NCI-H510A treated with DMSO at 0.1 percent for 48 hours (cell line): Measurements from ENCODE around the gene MEX3D.

Experiments used
- DNase-seq: peaks from one replicate; lab custom pipeline; 2025; lab: John Stamatoyannopoulos, UW

Gene MEX3D

GRCh38 chr19:1568320-1569019 lies at the start of gene MEX3D:
TSS of gene MEX3D (minus strand) at chr19:1568325. CDS start at chr19:1568058, 267 bp downstream.
- peak; percentile 2 for DNase-seq

DNA sequence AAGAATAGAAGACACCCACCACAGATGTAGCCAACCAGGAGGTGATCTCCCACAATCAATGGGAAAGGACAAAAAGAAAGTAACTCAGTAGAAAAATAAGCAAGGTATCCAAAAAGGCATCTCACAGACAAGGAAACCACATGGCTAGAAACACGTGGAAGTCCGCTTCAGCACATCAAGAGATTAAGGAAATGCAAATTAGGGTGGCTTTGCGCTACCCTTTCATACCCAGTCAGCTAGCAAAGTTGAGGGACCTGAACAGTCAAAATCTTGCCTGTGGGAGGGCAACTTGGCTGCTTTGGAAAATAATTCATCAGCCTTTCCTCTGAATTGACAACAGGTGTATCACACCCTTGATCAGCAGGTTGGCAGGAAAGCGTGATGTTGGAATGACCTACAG lies 48.8 kb upstream of the MEX3D start:
- no peak for DNase-seq

GRCh38 chr19:1616396-1616795 lies 48.3 kb upstream of the MEX3D start:
- DNase-seq = no peak

- no peak for DNase-seq
These were observed 47.1 kb upstream of the MEX3D start for GRCh38 chr19:1615156-1615765.

- no peak for DNase-seq
These were observed 45.9 kb upstream of the MEX3D start for GRCh38 chr19:1613808-1614570.

- DNase-seq = no peak
These were observed 45.0 kb upstream of the MEX3D start for GRCh38 chr19:1613146-1613545.

DNA sequence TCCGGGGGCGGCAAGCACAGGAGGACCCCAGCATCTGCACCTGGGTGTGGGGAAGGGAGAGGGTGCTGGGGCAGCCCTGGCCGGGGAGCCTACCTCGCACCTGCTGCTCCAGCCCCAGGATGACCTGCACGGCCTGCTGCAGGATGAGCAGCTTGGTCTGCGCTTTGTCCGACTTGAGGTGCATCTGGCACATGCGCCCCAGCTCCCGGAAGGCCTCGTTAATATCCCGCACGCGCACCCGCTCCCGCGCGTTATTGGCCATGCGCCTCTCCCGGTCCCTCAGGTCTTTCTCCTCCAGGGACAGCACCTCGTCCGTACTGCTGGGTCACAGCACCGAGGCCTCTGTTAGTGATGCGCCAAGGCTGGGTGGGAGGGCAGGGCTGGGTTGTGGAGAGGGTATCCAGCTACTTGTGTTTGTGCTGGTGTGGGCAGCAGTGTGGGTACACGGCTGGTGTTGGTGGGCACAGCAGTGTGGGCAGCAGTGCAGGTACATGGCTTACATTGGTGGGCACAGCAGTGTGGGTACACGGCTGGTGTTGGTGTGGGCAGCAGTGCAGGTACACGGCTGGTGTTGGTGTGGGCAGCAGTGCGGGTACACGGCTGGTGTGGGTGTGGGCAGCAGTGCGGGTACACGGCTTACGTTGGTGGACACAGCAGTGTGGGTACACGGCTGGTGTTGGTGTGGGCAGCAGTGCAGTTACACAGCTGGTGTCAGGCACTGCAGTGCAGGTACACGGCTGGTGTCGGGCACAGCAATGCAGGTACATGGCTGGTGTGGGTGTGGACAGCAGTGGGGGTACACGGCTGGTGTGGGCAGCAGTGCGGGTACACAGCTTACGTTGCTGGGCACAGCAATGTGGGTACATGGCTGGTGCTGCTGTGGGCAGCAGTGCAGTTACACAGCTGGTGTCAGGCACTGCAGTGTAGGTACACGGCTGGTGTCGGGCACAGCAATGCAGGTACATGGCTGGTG lies 44.3 kb upstream of the MEX3D start:
- DNase-seq = no peak

- DNase-seq = no peak
These were observed 43.2 kb upstream of the MEX3D start for GRCh38 chr19:1611353-1611752.

GRCh38 chr19:1610579-1610978 lies 42.5 kb upstream of the MEX3D start:
- DNase-seq = no peak

DNA sequence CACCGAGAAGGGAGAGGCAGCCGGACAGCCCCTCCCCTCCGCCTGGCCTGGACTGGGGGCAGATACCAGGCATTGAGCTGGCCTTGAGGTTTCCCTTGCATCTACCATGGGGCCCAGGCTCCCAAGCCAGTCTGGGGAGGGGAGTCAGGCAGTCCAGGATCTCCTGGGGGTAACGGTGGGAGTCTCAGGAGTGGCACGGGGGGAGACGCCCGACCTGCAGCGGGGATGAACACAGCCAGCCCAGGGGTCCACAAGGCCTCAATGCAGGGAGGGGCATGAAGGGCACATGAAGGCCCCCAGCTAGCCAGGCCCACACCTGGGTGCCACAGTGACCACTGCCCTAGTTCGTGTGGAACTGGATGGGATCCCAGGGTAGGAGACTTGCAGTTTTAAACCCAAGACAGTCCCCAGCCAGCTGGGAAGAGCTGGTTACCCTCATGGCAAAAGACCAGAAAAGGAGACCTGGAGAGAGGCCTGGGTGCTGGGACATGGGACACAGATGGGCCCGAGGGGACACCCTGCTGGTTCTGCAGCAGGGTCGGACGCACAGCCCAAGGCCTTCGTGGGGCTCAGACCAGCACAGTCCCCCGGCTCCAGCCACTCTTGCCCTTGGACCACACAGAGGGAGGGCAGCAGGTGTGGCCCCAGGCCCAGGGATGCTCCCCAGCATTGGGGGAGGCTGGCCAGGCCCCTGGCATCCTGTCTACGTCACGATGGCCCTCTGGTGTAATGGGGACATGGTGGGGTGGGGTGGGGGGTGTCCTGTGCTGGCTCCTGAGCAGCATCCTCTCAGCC lies 41.8 kb upstream of the MEX3D start:
- no peak for DNase-seq

GRCh38 chr19:1609103-1609396 lies 40.9 kb upstream of the MEX3D start:
- DNase-seq = no peak

DNA sequence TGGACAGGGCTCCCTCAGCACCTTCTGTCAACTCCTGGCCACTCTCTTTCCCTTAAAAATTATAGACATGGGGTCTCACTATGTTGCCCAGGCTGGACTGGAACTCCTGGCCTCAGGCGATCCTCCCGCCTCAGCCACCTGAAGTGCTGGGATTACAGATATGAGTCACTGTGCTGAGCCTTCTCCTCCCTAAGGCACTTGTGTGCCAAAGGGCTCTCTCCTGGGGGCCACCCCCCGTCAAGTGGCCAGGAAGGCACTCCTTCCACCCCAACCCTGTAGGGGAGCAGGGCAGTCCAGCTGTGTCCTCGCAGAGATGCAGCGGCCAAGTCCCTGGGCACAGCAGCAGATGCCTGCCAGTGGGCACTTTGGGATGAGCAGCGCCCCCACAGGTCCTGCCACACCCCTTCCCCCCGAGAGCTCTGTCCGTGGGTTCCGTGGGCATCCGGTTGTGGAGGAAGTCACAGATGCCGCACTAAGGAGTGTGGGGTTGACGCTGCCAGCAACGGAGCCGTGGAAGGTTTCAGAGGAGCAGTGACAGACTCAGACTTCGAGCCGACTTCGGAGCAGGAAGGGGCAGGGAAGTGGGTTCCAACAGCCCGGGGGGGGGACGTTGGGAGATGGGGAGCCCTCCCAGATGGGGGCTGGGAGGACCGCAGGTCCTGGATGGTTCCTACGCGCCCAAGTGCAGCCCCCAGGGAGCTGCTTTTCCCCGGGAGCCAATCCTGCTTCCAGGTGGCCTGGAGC lies 40.4 kb upstream of the MEX3D start:
- DNase-seq = no peak

DNA sequence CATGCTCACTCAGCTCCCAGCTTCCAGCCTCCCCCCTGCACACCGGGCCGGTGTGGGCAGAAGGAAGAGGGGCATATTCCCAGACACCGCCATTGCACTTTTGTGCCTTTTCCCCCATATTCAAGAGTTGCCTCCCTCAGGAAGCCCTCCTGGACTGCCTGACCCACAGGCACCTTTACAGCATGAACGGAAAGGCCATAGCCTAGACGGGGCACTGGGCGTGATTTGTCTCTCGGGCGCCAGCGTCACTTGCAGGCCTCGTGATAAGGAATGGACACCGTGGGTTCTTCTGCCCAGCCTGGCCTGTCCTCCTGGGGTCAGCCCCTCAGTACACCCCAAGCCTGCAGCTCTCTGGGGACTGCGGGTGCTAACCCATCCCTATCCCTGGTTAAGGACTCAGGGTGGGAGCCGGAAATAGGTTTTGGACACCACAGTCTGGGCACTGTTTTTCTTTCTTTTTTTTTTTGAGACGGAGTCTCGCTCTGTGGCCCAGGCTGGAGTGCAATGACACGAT lies 38.1 kb upstream of the MEX3D start:
- no peak for DNase-seq

DNA sequence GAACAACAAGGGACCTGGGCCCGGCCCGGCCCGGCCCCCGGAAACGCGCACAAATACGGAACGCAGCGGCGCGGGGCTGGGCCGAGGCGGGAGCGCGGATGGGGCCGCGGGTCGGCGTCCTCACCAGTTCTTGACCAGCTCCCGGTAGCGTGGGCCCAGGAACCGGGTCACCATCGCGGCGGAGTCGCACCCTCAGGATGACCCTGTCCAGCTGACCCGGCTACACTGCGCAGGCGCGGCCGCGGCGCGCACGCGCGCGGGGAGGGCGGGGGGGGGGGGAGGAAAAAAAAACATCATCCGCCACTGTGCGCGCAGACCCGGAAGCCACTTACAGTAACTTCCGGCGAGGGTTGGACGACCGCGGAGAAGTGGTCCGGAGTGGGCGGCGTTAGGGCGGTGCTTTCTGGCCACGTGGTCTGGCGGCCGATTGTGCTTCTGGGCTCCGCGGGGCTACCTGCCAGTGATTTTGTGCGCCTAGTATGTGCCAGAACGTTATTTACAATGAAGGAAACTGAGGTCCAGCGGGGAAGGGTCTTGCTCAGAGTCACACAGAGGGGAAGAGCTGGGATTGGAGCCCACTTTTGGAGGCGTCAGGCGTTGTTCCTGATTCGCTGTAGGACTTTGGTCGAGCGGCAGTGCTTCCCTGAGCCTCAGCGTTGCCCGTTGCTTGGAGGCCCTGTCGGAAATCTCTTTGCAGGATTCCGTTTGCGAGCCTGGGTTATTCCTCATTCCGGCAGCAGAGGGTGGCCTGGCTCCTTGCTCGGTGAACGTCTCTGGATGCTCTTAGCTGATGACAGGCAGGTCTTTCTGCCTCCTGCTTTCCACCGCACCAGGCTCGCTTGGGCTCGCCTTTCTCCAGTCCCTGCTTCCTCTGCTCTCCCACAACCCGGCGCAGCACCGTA lies 37.4 kb upstream of the MEX3D start, which contains the start of gene UQCR11:
TSS of gene UQCR11 (minus strand) at position 227 of the 902 bp plus-strand sequence. CDS start at position 174, 53 bp downstream.
- peak; percentile 81 for DNase-seq

DNA sequence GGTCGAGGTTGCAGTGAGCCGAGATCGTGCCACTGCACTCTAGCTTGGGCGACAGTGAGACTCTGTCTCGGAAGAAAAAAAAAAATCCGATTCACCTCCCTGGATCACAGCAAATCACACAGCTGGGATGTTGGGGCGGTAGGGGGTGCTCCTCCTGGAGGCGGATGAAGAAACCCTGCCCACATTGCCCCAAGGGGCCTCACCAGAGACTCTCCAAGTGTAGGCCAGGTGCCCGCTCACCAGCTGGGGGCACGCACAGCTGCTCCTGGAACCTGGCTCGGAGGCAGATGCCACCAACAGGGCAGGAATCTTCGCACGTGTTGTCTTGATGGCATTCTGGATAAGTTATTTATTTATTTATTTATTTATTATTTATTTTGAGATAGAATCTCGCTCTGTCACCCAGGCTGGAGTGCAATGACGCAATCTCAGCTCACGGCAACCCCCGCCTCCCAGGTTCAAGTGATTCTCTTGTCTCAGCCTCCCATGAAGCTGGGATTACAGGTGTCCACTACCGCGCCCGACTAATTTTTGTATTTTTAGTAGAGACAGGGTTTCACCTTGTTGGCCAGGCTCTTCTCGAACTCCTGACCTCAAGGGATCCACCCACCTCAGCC lies 34.1 kb upstream of the MEX3D start:
- no peak for DNase-seq

GRCh38 chr19:1601613-1602064 lies 33.5 kb upstream of the MEX3D start:
- DNase-seq = no peak

- DNase-seq = no peak
These were observed 31.3 kb upstream of the MEX3D start for GRCh38 chr19:1599460-1599846.

DNA sequence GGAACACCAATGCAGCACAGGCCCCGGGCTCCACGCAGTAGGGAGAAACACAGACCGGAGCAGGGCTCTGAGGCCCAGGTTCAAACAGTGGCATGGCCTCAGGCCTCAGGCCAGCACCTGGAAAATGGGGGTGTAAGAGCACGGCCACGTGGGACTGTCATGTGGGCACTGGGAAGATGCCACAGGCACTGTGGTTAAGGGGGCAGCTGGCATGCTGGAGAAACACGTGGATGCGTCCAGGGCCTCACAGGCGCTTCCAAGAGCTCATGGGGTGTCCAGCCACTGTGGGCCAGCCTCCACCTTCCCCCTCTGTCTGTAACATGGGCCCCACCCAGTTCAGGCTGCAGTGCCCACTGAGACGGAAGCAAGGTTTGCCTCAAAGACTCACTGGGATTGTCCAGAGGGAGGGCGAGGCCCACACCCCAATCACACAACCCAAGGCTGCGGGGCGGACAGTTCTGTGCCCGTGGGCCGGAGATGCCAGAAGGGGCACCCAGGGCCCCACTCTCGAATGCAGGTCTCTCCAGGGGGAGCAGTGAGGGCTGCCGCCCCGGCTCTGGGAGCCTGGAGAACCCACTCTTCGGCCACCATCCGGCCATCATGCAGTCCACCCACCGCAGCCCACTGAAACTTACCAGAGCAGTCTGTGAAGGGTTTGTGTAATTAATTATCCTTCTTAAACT lies 30.8 kb upstream of the MEX3D start:
- DNase-seq = no peak
